Lower leg skin (tissue), 3 donors: ENCODE measurements around the gene VWA2.

Source experiments
- POLR2A ChIP-seq, 2 donors: fragments of 450-650 bp; IDR thresholded peaks; one replicate each; pipeline ENCODE4 v1.6.1; 2016 to 2017; ENCODE audit warnings: antibody characterized with exemption in 2 of 2, mild to moderate bottlenecking in 1 of 2, moderate library complexity in 1 of 2
- TF ChIP-seq, protein P1 (sequence below), 3 donors: fragments of 450-650 bp; IDR thresholded peaks; one replicate each; pipeline ENCODE4 v1.5.1; 2016; ENCODE audit warnings: antibody characterized with exemption in 3 of 3, mild to moderate bottlenecking in 3 of 3, moderate library complexity in 2 of 3

DNA sequence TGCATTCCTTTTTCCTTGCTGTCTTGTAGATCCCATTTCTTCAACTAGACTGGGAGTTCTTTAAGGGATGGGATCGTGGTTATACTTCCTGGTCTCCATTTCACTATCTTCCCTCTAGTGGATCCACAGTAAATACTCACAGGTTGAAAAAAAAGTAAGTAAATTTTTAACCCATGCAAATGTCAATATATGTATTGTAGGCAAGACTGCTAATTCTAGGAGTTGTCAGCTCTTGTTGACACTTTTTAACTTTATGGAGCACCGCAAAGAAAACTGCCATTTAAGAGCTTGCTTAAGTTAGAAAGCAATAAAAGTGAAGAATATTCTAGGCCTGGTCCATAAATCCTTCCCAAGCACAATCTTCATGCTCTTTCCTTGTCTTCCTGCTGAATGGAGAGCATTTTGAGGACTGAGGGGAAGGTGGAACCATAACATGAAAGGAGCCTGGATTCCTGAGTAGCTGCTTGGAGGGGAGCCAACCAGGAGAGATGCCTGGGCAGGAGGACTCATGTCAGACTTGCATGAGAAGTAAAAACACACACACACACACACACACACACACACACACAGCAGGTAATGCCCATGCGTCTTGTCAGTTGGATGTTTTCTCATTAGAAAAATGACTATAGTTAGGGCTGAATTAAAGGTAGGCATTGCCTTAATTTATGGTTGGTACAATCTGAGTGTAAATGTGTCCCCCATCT, 32.2 kb downstream of the VWA2 start:
- no peak for TF ChIP-seq POLR2A (IDR thresholded peaks at IDR 0.05)
- TF ChIP-seq, protein P1, sequence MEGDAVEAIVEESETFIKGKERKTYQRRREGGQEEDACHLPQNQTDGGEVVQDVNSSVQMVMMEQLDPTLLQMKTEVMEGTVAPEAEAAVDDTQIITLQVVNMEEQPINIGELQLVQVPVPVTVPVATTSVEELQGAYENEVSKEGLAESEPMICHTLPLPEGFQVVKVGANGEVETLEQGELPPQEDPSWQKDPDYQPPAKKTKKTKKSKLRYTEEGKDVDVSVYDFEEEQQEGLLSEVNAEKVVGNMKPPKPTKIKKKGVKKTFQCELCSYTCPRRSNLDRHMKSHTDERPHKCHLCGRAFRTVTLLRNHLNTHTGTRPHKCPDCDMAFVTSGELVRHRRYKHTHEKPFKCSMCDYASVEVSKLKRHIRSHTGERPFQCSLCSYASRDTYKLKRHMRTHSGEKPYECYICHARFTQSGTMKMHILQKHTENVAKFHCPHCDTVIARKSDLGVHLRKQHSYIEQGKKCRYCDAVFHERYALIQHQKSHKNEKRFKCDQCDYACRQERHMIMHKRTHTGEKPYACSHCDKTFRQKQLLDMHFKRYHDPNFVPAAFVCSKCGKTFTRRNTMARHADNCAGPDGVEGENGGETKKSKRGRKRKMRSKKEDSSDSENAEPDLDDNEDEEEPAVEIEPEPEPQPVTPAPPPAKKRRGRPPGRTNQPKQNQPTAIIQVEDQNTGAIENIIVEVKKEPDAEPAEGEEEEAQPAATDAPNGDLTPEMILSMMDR (IDR thresholded peaks at IDR 0.05), result no peak
